A549 (cell line): ENCODE data around the gene CTNNBL1. TPM values are rescaled to one million over a fixed set of nuclear protein-coding genes. Genes with fewer than 3 reads are reported as not detected.

Experiments used
- ATAC-seq, 2 experiments: fragments of 200-7000 bp in 1 of 2; fragments of >200 bp in 1 of 2; cut with Nextera tagmentation in 1 of 2; cut with Tn5 transposase in 1 of 2; 3 replicates each; pipeline versions ENCODE4 v1.8.0 to v1.9.1; 2018 to 2020; ENCODE audit warnings: mild to moderate bottlenecking in 1 of 2, moderate library complexity in 1 of 2
- CTCF ChIA-PET: fragments of 300-600 bp; sonication (Branson Sonifier 250); formaldehyde crosslinking; extraction: SDS; loops from one replicate; lab custom pipeline; 2021; ENCODE audit warnings: antibody characterized with exemption, inconsistent platforms; lab: Yijun Ruan, JAX
- POLR2A ChIA-PET: fragments of 350-600 bp; formaldehyde crosslinking; extraction: SDS; loops from one replicate; lab custom pipeline; 2021; ENCODE audit warnings: antibody characterized with exemption, inconsistent platforms; lab: Yijun Ruan, JAX
- DNase-seq, 2 experiments: peaks; one replicate each; pipeline versions ENCODE4 v3.0.0 to v3.0.0-alpha.2; 2011 to 2016; ENCODE audit warnings: low read depth in 1 of 2, low spot score in 1 of 2
- FAIRE-seq: peaks from 2 replicates; lab custom pipeline; 2011; peaks lifted over from hg19 to GRCh38; lab: Jason Lieb, UNC
- H3K27ac ChIP-seq, 2 experiments: fragments of >200 bp; sonication (Bioruptor Twin); formaldehyde crosslinking; 3 replicates each; pipeline ENCODE4 v1.5.1; 2016 to 2017
- H3K4me1 ChIP-seq: fragments of >200 bp; sonication (Bioruptor Twin); formaldehyde crosslinking; 3 replicates; pipeline ENCODE4 v1.6.1; 2016
- H3K4me2 ChIP-seq: fragments of >200 bp; sonication (Bioruptor Twin); formaldehyde crosslinking; 3 replicates; pipeline ENCODE4 v1.6.1; 2016
- H3K4me3 ChIP-seq: fragments of >200 bp; sonication (Bioruptor Twin); formaldehyde crosslinking; 3 replicates; pipeline ENCODE4 v1.5.1; 2016
- H3K9me3 ChIP-seq: fragments of >200 bp; sonication (Bioruptor Twin); formaldehyde crosslinking; 3 replicates; pipeline ENCODE4 v1.6.1; 2016
- BCL3 ChIP-seq: fragments of >200 bp; sonication (Bioruptor Twin); formaldehyde crosslinking; IDR thresholded peaks from 3 replicates; pipeline ENCODE4 v1.6.1; 2016
- CBX2 ChIP-seq: fragments of 200-600 bp; sonication (generic); IDR thresholded peaks from 2 replicates; pipeline ENCODE4 v1.6.1; 2016; ENCODE audit warnings: low read depth, mild to moderate bottlenecking, borderline replicate concordance
- CBX8 ChIP-seq: fragments of 200-600 bp; sonication (generic); IDR thresholded peaks from 2 replicates; pipeline ENCODE4 v1.6.1; 2016
- CEBPB ChIP-seq, 2 experiments: fragments of >200 bp in 1 of 2; sonication (Bioruptor Twin) in 1 of 2; formaldehyde crosslinking in 1 of 2; IDR thresholded peaks; 2 replicates each; pipeline ENCODE4 v1.6.1; 2012 to 2016
- CHD2 ChIP-seq: fragments of 150-350 bp; IDR thresholded peaks from 2 replicates; pipeline ENCODE4 v1.6.1; 2014; ENCODE audit warnings: low read length; ENCODE audit not compliant: partially characterized antibody
- ELK1 ChIP-seq: fragments of 150-350 bp; IDR thresholded peaks from 2 replicates; pipeline ENCODE4 v1.6.1; 2014; ENCODE audit warnings: low read depth, mild to moderate bottlenecking, low read length
- ESRRA ChIP-seq: fragments of 150-350 bp; IDR thresholded peaks from 2 replicates; pipeline ENCODE4 v1.6.1; 2014; ENCODE audit warnings: mild to moderate bottlenecking, low read length, borderline replicate concordance
- FOSB ChIP-seq: fragments of 250-450 bp; sonication (Bioruptor Pico); IDR thresholded peaks from 2 replicates; pipeline ENCODE4 v1.5.0; 2020; ENCODE audit warnings: mild to moderate bottlenecking, moderate library complexity
- FOSL2 ChIP-seq, 2 experiments: fragments of 450-650 bp in 1 of 2; fragments of >200 bp in 1 of 2; sonication (Bioruptor Twin) in 1 of 2; formaldehyde crosslinking; IDR thresholded peaks; 2 replicates each; pipeline versions ENCODE4 v1.5.0 to v1.6.1; 2016 to 2020; ENCODE audit warnings: mild to moderate bottlenecking in 1 of 2, moderate library complexity in 1 of 2
- FOXS1 ChIP-seq: fragments of 250-450 bp; sonication (Bioruptor Pico); IDR thresholded peaks from 2 replicates; pipeline ENCODE4 v1.5.0; 2020; ENCODE audit warnings: mild to moderate bottlenecking, moderate library complexity
- HEYL ChIP-seq: fragments of 250-450 bp; sonication (Bioruptor Pico); IDR thresholded peaks from 2 replicates; pipeline ENCODE4 v1.8.0; 2021; ENCODE audit warnings: mild to moderate bottlenecking, moderate library complexity
- HOXA7 ChIP-seq: fragments of 250-450 bp; sonication (Bioruptor Pico); IDR thresholded peaks from 2 replicates; pipeline ENCODE4 v1.5.0; 2020; ENCODE audit warnings: mild to moderate bottlenecking, moderate library complexity
- HOXB13 ChIP-seq: fragments of 250-450 bp; sonication (Bioruptor Pico); IDR thresholded peaks from 2 replicates; pipeline ENCODE4 v1.5.0; 2020; ENCODE audit warnings: low read depth, mild to moderate bottlenecking, moderate library complexity
- KDM5A ChIP-seq: fragments of 200-600 bp; sonication (generic); IDR thresholded peaks from 2 replicates; pipeline ENCODE4 v1.6.1; 2016; ENCODE audit warnings: antibody characterized with exemption, mild to moderate bottlenecking
- NPAS2 ChIP-seq: fragments of 250-450 bp; sonication (Bioruptor Pico); IDR thresholded peaks from 2 replicates; pipeline ENCODE4 v1.8.0; 2022; ENCODE audit warnings: mild to moderate bottlenecking, moderate library complexity, borderline replicate concordance
- PHF8 ChIP-seq: fragments of 200-600 bp; sonication (generic); IDR thresholded peaks from 2 replicates; pipeline ENCODE4 v1.6.1; 2016; ENCODE audit warnings: low read depth, mild to moderate bottlenecking, antibody characterized with exemption, moderate library complexity, borderline replicate concordance
- POLR2A ChIP-seq: IDR thresholded peaks from 2 replicates; pipeline ENCODE4 v1.6.1; 2012; ENCODE audit warnings: mild to moderate bottlenecking, low read length
- RCOR1 ChIP-seq: fragments of 150-350 bp; IDR thresholded peaks from 2 replicates; pipeline ENCODE4 v1.6.1; 2014; ENCODE audit warnings: antibody characterized with exemption, low read length, low read depth
- REST ChIP-seq: fragments of 200-600 bp; sonication (generic); IDR thresholded peaks from 2 replicates; pipeline ENCODE4 v1.6.1; 2016; ENCODE audit warnings: antibody characterized with exemption, mild to moderate bottlenecking, moderate library complexity
- RFX5 ChIP-seq: fragments of 450-650 bp; IDR thresholded peaks from 2 replicates; pipeline ENCODE4 v1.7.1; 2014; ENCODE audit warnings: antibody characterized with exemption, mild to moderate bottlenecking, moderate library complexity
- TP53 ChIP-seq: fragments of 250-450 bp; sonication (Bioruptor Pico); IDR thresholded peaks from 2 replicates; pipeline ENCODE4 v1.5.0; 2021; ENCODE audit warnings: mild to moderate bottlenecking, moderate library complexity
- USF2 ChIP-seq: fragments of 450-650 bp; IDR thresholded peaks from 2 replicates; pipeline ENCODE4 v1.6.1; 2014; ENCODE audit warnings: antibody characterized with exemption
- ZFP36 ChIP-seq: fragments of 450-650 bp; IDR thresholded peaks from 2 replicates; pipeline ENCODE4 v1.6.1; 2014; ENCODE audit warnings: borderline replicate concordance; ENCODE audit not compliant: partially characterized antibody
- ZNF302 ChIP-seq: fragments of 250-450 bp; sonication (Bioruptor Pico); IDR thresholded peaks from 2 replicates; pipeline ENCODE4 v1.9.0; 2021; ENCODE audit warnings: inconsistent platforms, mild to moderate bottlenecking, moderate library complexity
- WGBS: methylation state at CpG from one replicate; pipeline ENCODE4 v1.1.6; 2017; ENCODE audit errors: missing lambda C conversion rate; 5-methylcytosine and 5-hydroxymethylcytosine counted together
- polyA plus RNA-seq, 4 experiments: library from polyadenylated mRNA; depleted of rRNA in 3 of 4; stranded (reverse); fragments of >200 nt; fragmentation: RNase III in 1 of 4; extraction: RNeasy Plus Mini Kit Qiagen cat#74134 plus additional on column Dnase treatment in 1 of 4; gene quantifications; 2 replicates in 3 of 4; 3 replicates in 1 of 4; pipeline ENCODE4 v1.2.3, GENCODE V29; 2011 to 2017

The CTNNBL1 gene
- polyA plus RNA-seq, 2 of the 4 experiments (the other 2 are of a cell fraction) = 41.0 to 59.9 TPM

- TF ChIP-seq BCL3 = no peak
- TF ChIP-seq HOXB13 (CRISPR knock-in tag) = no peak
- no peak for TF ChIP-seq HOXA7
- TF ChIP-seq CHD2 = no peak
- no peak for TF ChIP-seq ELK1
- TF ChIP-seq CBX8 = no peak
- TF ChIP-seq PHF8 = no peak
- no peak for TF ChIP-seq RFX5
- no peak for TF ChIP-seq ZFP36
- no peak for TF ChIP-seq FOSB (CRISPR knock-in tag)
- no peak for TF ChIP-seq ESRRA
- no peak for TF ChIP-seq USF2
These were observed 224.2 kb downstream of the CTNNBL1 start (continued) for GRCh38 chr20:37918035-37918434.

- H3K4me3 ChIP-seq = no peak overlapping the region
- no peaks in the 10 kb centered on the region; the same call in 2 of the 3 replicates for H3K4me1 ChIP-seq
- DNase-seq (no peak), ATAC-seq (no peak), FAIRE-seq (no peak)
- CTCF ChIA-PET = interaction anchor here (1.0 to 1.9 kb wide), 5 partner anchors 12 to 300 kb away, joined by 3 to 7 read pairs (median 4); partner anchors contain the start of gene VSTM2L
- WGBS = 34% methylated on average over 5 of the region's 5 CpGs
- POLR2A ChIA-PET = no interaction called here
- H3K27ac ChIP-seq = no peak overlapping the region
- TF ChIP-seq ZFP36 (peak; percentile 26), PHF8 (no peak), CHD2 (no peak)
- no peaks in the 10 kb centered on the region for H3K9me3 ChIP-seq
- H3K4me2 ChIP-seq = no peak overlapping the region
These were observed 225.7 kb downstream of the CTNNBL1 start for GRCh38 chr20:37919389-37920040.

- no peaks in the 10 kb centered on the region; the same call in 2 of the 3 replicates for H3K4me1 ChIP-seq
- WGBS = 43% methylated on average over 6 of the region's 6 CpGs
- H3K4me2 ChIP-seq = no peak overlapping the region
- no peak for FAIRE-seq
- no peak overlapping the region for H3K4me3 ChIP-seq
- no peak for ATAC-seq
- no peak overlapping the region for H3K27ac ChIP-seq
- DNase-seq = no peak
- ChIA-PET POLR2A (no interaction called here), CTCF (interaction anchor here (1.0 to 1.3 kb wide), 3 partner anchors 12 to 299 kb away, joined by 3 to 4 read pairs (median 3); partner anchors contain the start of gene VSTM2L)
- TF ChIP-seq KDM5A (no peak), FOXS1 (CRISPR knock-in tag) (no peak), NPAS2 (CRISPR knock-in tag) (no peak), REST (no peak), ZNF302 (CRISPR knock-in tag) (no peak), HEYL (no peak), CBX2 (no peak), RCOR1 (no peak), CEBPB (IDR thresholded peaks at IDR 0.05) (no peak), POLR2A (no peak), FOSL2 (IDR thresholded peaks at IDR 0.05) (no peak), FOSL2 (CRISPR knock-in tag; IDR thresholded peaks at IDR 0.05) (no peak), TP53 (CRISPR knock-in tag) (no peak)
- H3K9me3 ChIP-seq = no peaks in the 10 kb centered on the region
These were observed 226.4 kb downstream of the CTNNBL1 start for GRCh38 chr20:37920270-37920669.
